Measurements from ENCODE around the gene STMN1. TPM values are rescaled to one million over a fixed set of nuclear protein-coding genes. Genes with fewer than 3 reads are reported as not detected.

Gene STMN1
- total and polyA plus RNA-seq, 9 of the 15 experiments (the other 6 are each of a cell fraction or from before 2014, with no cell fraction given): 269 to 2,153 (median 595) TPM

GRCh38 chr1:25871704-25872494 is 34.3 kb downstream of the STMN1 start (continued):
- TF ChIP-seq ZNF518B (CRISPR knock-in tag; IDR thresholded peaks at IDR 0.05): no peak
- TF ChIP-seq, protein P1, sequence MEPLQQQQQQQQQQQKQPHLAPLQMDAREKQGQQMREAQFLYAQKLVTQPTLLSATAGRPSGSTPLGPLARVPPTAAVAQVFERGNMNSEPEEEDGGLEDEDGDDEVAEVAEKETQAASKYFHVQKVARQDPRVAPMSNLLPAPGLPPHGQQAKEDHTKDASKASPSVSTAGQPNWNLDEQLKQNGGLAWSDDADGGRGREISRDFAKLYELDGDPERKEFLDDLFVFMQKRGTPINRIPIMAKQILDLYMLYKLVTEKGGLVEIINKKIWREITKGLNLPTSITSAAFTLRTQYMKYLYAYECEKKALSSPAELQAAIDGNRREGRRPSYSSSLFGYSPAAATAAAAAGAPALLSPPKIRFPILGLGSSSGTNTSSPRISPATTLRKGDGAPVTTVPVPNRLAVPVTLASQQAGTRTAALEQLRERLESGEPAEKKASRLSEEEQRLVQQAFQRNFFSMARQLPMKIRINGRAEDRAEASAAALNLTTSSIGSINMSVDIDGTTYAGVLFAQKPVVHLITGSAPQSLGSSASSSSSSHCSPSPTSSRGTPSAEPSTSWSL (CRISPR knock-in tag; IDR thresholded peaks at IDR 0.05; ENCODE audit: borderline replicate concordance): no peak
- TF ChIP-seq ADNP (tag; IDR thresholded peaks at IDR 0.05): peak; percentile 74
- TF ChIP-seq ZBTB40 (IDR thresholded peaks at IDR 0.05): 0 out of 2 replicates have a peak, but pooled peaks have one; percentile 0
- TF ChIP-seq ZBTB40 (CRISPR knock-in tag; IDR thresholded peaks at IDR 0.05): no peak
- TF ChIP-seq RCOR1 (IDR thresholded peaks at IDR 0.05; ENCODE audit: borderline replicate concordance in 1 of 2, low read depth in 2 of 2, low read length in 2 of 2): peak; percentile 7 to 74; a peak in 1 of 4 replicates
- TF ChIP-seq ZBTB9 (CRISPR knock-in tag; IDR thresholded peaks at IDR 0.05): no peak
- peak; percentile 97 for TF ChIP-seq BCOR (IDR thresholded peaks at IDR 0.05)
- TF ChIP-seq HDAC2 (IDR thresholded peaks at IDR 0.05): peak; percentile 85
- peak; percentile 38 for TF ChIP-seq CHD4 (IDR thresholded peaks at IDR 0.05; ENCODE audit: insufficient read depth, insufficient replicate concordance, low read depth, low read length, poor library complexity, severe bottlenecking)
- TF ChIP-seq BRD9 (IDR thresholded peaks at IDR 0.05; ENCODE audit: low read depth, partially characterized antibody): peak; percentile 42
